HG03432 (cell line): ENCODE results near the gene AMZ1.
"Not testable (repeated sequence)": the region's sequence is repeated elsewhere in the genome, so short reads cannot be mapped to it uniquely, and the experiment has no call there.

Experiments used
- ATAC-seq: cut with Tn5 transposase; IDR thresholded peaks from one replicate; pipeline ENCODE4 v1.9.1; 2021; ENCODE audit warnings: mild to moderate bottlenecking, moderate library complexity; ENCODE audit not compliant: unreplicated experiment

Gene AMZ1

DNA sequence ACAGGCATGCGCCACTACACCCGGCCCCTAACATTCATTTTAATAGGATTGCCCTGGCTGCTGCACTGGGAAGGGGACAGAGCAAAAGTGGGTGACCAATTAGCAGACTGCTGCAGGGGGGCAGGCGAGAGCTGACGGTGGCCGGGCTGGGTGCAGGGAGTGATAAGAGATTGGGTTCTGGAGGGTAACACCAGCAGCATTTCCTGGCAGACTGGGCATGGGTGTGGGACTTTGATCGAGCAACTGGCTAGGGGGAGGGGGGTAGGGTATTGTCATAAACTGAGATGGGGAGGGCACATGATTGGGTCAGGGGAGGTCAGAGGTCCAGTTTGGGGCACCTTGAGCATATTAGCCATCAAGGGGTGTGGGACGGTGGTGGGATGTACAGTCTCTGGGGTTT, 20.2 kb upstream of the AMZ1 start:
- no peak for ATAC-seq

DNA sequence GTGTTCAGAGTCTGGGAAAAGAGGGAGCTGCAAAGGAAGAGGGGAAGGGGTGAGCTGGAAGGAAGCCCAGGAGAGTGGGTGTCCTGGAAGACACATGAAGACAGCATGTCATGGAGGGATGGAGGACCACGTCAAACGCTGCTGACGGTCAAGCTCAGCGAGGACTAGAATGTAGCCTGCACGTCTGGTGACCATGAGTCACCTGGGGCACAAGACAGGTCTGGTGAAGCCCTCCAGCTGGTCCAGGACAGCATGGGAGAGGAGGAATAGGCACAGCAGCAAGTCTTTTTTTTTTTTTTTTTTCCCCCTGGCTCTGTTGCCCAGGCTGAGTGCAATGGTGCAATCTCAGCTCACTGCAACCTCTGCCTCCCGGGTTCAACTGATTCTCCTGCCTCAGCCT, 19.6 kb upstream of the AMZ1 start:
- no peak for ATAC-seq

- ATAC-seq = no peak
Measured at GRCh38 chr7:2670171-2670570, 17.8 kb upstream of the AMZ1 start.

GRCh38 chr7:2670720-2671391, 17.1 kb upstream of the AMZ1 start:
- ATAC-seq = peak; percentile 78

GRCh38 chr7:2673214-2673613, 14.8 kb upstream of the AMZ1 start:
- not testable (repeated sequence) for ATAC-seq

- no peak for ATAC-seq
Measured at GRCh38 chr7:2673934-2674333, 14.1 kb upstream of the AMZ1 start.

DNA sequence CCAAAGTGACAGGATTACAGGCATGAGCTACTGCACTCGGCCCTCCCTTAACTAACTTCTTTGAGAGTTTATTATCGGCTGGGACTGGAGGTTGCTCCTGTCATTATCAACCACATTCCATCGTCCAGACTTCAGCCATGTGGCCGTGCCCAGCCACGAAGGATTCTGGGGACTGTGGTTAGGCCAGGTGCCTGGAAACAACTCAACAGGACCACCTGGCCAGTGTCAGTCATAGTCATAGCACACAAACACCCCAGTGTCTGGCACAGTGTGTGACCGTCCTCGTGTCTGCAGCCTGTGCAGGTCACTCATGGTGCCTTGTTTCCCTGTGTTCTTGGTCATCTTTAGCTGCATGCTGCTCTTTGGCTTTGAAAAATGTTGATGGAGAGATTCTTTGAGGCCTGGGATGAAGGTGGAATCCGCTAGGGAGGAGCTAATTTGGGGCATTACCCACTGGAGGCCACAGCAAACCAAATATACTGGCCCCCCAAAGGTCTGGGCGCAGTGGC, 12.7 kb upstream of the AMZ1 start:
- no peak for ATAC-seq

DNA sequence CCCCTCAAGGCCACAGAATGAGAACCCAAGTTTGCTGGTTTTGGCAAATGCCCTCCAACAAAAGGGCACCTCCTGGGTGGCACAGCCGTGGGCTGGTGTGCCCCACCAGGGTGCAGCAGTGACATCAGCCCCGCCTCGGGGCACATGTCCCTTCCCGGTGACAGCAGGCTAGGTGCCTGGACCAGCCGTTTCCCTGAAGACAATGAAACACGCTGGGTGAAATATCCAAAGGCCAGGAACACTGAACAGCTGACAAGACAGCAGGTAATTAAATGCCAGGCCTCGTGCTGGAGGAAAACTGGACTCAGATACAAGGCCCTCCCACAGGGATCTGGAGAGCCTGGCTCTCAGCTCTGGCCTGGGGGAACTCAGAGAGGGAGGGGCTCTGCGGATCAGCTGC, 11.4 kb upstream of the AMZ1 start:
- ATAC-seq = not testable (repeated sequence)

GRCh38 chr7:2678454-2678853, 9.5 kb upstream of the AMZ1 start:
- not testable (repeated sequence) for ATAC-seq

DNA sequence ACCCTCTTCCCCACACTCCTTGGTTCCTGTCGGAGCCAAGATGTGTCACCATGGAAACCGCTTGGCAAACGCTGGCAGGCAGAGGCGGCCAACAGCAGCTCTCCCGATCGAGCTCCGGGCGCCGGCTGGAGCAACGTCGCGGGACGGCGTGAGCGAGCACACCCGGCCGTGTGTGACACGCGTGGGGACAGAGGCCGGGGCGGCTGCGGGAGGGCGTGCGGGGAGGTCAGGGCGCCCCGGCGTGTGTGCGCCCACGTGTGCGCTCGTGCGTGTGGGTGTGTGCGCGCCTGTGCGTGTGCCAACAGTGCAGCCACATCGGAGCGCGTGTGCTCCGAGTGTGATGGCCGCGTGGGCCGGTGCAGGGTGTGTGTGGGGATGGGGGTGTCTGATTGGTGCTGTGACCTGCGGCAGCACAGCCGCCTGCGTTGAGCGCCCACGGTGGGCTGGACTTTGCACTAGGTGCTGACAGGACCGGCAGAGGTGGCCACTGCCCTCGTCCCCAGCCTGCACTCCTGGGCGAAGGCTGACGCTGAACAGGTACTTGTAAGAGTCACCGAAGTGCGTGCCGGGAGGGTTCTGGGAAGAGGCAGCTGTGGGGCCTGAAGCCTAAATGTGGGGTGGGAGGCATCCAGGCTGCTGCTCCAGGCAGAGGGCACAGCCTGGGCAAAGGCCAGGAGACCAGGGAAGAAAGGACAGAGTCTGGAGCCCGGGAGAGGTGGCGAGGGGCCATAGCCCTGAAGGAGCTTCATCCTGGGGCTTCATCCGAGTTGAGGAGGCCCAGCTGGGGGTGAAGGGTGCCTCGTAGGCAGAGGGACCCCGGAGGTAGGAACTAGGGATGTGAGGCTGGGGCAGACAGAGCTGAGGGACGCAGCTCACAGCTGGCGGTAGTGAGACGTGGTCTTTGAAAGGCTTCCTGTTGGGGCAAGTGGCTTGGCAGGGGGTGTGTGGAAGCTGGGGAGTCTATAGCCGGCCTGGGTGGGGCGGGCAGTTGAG, 8.6 kb upstream of the AMZ1 start:
- ATAC-seq = not testable (repeated sequence)

DNA sequence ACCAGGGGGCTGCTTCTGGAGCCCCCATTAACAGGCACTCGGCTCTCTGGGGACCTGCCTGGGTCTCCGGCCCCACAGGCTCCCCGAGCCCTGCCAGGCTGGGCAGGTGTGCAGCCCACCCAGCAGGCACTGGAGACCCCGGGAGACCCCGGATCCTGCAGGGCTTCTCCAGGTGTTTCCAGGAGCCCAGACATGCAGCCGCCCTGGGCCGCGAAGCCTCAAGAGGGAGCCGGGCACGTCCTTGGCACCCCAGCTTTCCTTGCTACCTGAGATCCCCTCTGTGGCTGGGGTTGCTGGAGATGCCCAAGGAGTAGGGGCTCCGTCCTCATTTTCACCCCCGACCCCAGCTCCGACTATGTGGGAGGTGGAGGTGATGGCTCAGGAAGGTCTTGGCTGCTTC, 7.7 kb upstream of the AMZ1 start:
- ATAC-seq = no peak

GRCh38 chr7:2680792-2681490, 7.1 kb upstream of the AMZ1 start:
- peak; percentile 49 for ATAC-seq

GRCh38 chr7:2681929-2682799, 5.8 kb upstream of the AMZ1 start:
- ATAC-seq = no peak

GRCh38 chr7:2684501-2684900, 3.5 kb upstream of the AMZ1 start:
- ATAC-seq = no peak

DNA sequence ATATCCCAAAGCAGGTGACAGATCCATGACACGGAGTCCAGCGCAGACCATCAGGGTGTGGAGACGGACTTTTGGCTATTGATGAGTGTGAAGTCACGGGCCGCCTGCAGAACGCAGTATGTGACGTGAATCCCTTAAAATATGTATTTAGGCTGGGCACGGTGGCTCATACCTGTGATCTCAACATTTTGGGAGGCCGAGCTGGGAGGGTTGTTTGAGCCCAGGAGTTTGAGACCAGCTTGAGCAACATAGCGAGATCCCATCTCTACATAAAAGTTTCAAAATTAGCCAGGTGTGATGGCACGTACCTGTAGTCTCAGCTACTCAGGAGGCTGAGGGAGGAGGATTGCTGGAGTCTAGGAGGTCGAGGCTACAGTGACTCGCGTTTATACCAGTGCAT, 1.9 kb upstream of the AMZ1 start:
- no peak for ATAC-seq

- ATAC-seq = no peak
Measured at GRCh38 chr7:2687338-2687869, 598 bp upstream of the AMZ1 start.

- peak; percentile 78 for ATAC-seq
Measured at GRCh38 chr7:2688409-2689342, 674 bp downstream of the AMZ1 start.

- no peak for ATAC-seq
Measured at GRCh38 chr7:2689343-2689847, 1.4 kb downstream of the AMZ1 start.
